NCI-H82 treated with DMSO at 0.1 percent for 48 hours (cell line): Measurements from ENCODE around the gene TEAD3.
"Not testable (repeated sequence)": the region's sequence is repeated elsewhere in the genome, so short reads cannot be mapped to it uniquely, and the experiment has no call there.

ENCODE experiments used
- DNase-seq: peaks from one replicate; lab custom pipeline; 2025; ENCODE audit not compliant: unreplicated experiment; lab: John Stamatoyannopoulos, UW

The TEAD3 gene

GRCh38 chr6:35452183-35453090 is 44.4 kb downstream of the TEAD3 start, which contains the start of gene FANCE:
Gene FANCE, plus strand, starts transcription at chr6:35452338. Its CDS starts 208 bp downstream, at chr6:35452546.
- peak; percentile 81 for DNase-seq

GRCh38 chr6:35451354-35452182 is 45.3 kb downstream of the TEAD3 start:
- no peak for DNase-seq

- DNase-seq, result peak; percentile 66
Observed at GRCh38 chr6:35449287-35449881, 47.5 kb downstream of the TEAD3 start.

GRCh38 chr6:35448191-35448590 is 48.7 kb downstream of the TEAD3 start:
- no peak for DNase-seq

GRCh38 chr6:35445691-35446090 is 51.2 kb downstream of the TEAD3 start:
- DNase-seq, result no peak

- no peak for DNase-seq
Observed at GRCh38 chr6:35443341-35444030, 53.4 kb downstream of the TEAD3 start.

- no peak for DNase-seq
Observed at GRCh38 chr6:35442693-35443092, 54.2 kb downstream of the TEAD3 start.

GRCh38 chr6:35441642-35442041 is 55.2 kb downstream of the TEAD3 start:
- no peak for DNase-seq

GRCh38 chr6:35441205-35441604 is 55.7 kb downstream of the TEAD3 start:
- no peak for DNase-seq

- peak; percentile 37 for DNase-seq
Observed at GRCh38 chr6:35439308-35439707, 57.6 kb downstream of the TEAD3 start.

- not testable (repeated sequence) for DNase-seq
Observed at GRCh38 chr6:35438378-35439065, 58.4 kb downstream of the TEAD3 start.

- no peak for DNase-seq
Observed at GRCh38 chr6:35436071-35436857, 60.6 kb downstream of the TEAD3 start.

GRCh38 chr6:35435074-35435837 is 61.6 kb downstream of the TEAD3 start:
- peak; percentile 67 for DNase-seq

GRCh38 chr6:35432702-35433101 is 64.2 kb downstream of the TEAD3 start:
- not testable (repeated sequence) for DNase-seq

- no peak for DNase-seq
Observed at GRCh38 chr6:35432291-35432690, 64.6 kb downstream of the TEAD3 start.

GRCh38 chr6:35429463-35429862 is 67.4 kb downstream of the TEAD3 start:
- no peak for DNase-seq

- DNase-seq, result no peak
Observed at GRCh38 chr6:35428421-35429149, 68.3 kb downstream of the TEAD3 start.

GRCh38 chr6:35427851-35428321 is 69.0 kb downstream of the TEAD3 start:
- no peak for DNase-seq
